ENCODE results near the gene LELP1.

LELP1 gene

GRCh38 chr1:153232553-153232952 is 29.3 kb downstream of the LELP1 start:
- H4K20me1 ChIP-seq (ENCODE audit: insufficient read depth, low read length) = no peaks in the 10 kb centered on the region
- no peak overlapping the region for H3K9ac ChIP-seq (ENCODE audit: low read length)
- H3K4me3 ChIP-seq (ENCODE audit: low read length) = no peak overlapping the region
- no peak overlapping the region for H2AFZ ChIP-seq (ENCODE audit: low read depth, low read length)
- no peaks in the 10 kb centered on the region for H3K9me3 ChIP-seq (ENCODE audit: insufficient read depth, low read length)
- TF ChIP-seq CTCF (IDR thresholded peaks at IDR 0.05; ENCODE audit: low read depth, low read length) = no peak
- TF ChIP-seq EZH2phosphoT487 (IDR thresholded peaks at IDR 0.05; ENCODE audit: low read depth) = no peak
- H3K4me1 ChIP-seq (ENCODE audit: low read length) = no peaks in the 10 kb centered on the region
- H3K27ac ChIP-seq (ENCODE audit: low read length) = no peak overlapping the region
- H3K27me3 ChIP-seq (ENCODE audit: low read depth, low read length) = peaks cover 37% of the 10 kb centered on the region
- H3K36me3 ChIP-seq (replicated peaks; ENCODE audit: low read depth, low read length) = no peaks in the 10 kb centered on the region
- no peak overlapping the region for H3K4me2 ChIP-seq (ENCODE audit: low read length)
- no peaks in the 10 kb centered on the region for H3K79me2 ChIP-seq (ENCODE audit: low read length)

- Histone ChIP-seq H3K4me2 (ENCODE audit: low read length) (no peak overlapping the region), H3K27me3 (ENCODE audit: low read depth, low read length) (peaks cover 28% of the 10 kb centered on the region), H3K9me3 (ENCODE audit: insufficient read depth, low read length) (no peaks in the 10 kb centered on the region), H3K36me3 (replicated peaks; ENCODE audit: low read depth, low read length) (no peaks in the 10 kb centered on the region), H3K4me1 (ENCODE audit: low read length) (no peaks in the 10 kb centered on the region), H4K20me1 (ENCODE audit: insufficient read depth, low read length) (no peaks in the 10 kb centered on the region), H3K9ac (ENCODE audit: low read length) (no peak overlapping the region), H3K27ac (ENCODE audit: low read length) (no peak overlapping the region), H2AFZ (ENCODE audit: low read depth, low read length) (no peak overlapping the region), H3K79me2 (ENCODE audit: low read length) (no peaks in the 10 kb centered on the region), H3K4me3 (ENCODE audit: low read length) (no peak overlapping the region)
- TF ChIP-seq CTCF (IDR thresholded peaks at IDR 0.05; ENCODE audit: low read depth, low read length) (no peak), EZH2phosphoT487 (IDR thresholded peaks at IDR 0.05; ENCODE audit: low read depth) (no peak)
These were observed 30.2 kb downstream of the LELP1 start for GRCh38 chr1:153233448-153233847.

- Histone ChIP-seq H2AFZ (ENCODE audit: low read depth, low read length) (no peak overlapping the region), H3K27ac (ENCODE audit: low read length) (no peak overlapping the region), H3K27me3 (ENCODE audit: low read depth, low read length) (peaks cover 17% of the 10 kb centered on the region; the same call in 1 of the 2 replicates), H3K4me1 (ENCODE audit: low read length) (no peaks in the 10 kb centered on the region), H3K9ac (ENCODE audit: low read length) (no peak overlapping the region), H3K9me3 (ENCODE audit: insufficient read depth, low read length) (no peaks in the 10 kb centered on the region), H3K4me3 (ENCODE audit: low read length) (no peak overlapping the region), H3K36me3 (replicated peaks; ENCODE audit: low read depth, low read length) (no peaks in the 10 kb centered on the region), H4K20me1 (ENCODE audit: insufficient read depth, low read length) (no peaks in the 10 kb centered on the region), H3K4me2 (ENCODE audit: low read length) (no peak overlapping the region), H3K79me2 (ENCODE audit: low read length) (no peaks in the 10 kb centered on the region)
- peak; percentile 85 for TF ChIP-seq CTCF (IDR thresholded peaks at IDR 0.05; ENCODE audit: low read depth, low read length)
- TF ChIP-seq EZH2phosphoT487 (IDR thresholded peaks at IDR 0.05; ENCODE audit: low read depth) = no peak
These were observed 35.3 kb downstream of the LELP1 start for GRCh38 chr1:153238527-153238926.

GRCh38 chr1:153242160-153242559 is 38.9 kb downstream of the LELP1 start:
- H3K79me2 ChIP-seq (ENCODE audit: low read length) = no peaks in the 10 kb centered on the region
- no peaks in the 10 kb centered on the region for H3K9me3 ChIP-seq (ENCODE audit: insufficient read depth, low read length)
- TF ChIP-seq EZH2phosphoT487 (IDR thresholded peaks at IDR 0.05; ENCODE audit: low read depth) (no peak), CTCF (IDR thresholded peaks at IDR 0.05; ENCODE audit: low read depth, low read length) (no peak)
- H3K36me3 ChIP-seq (replicated peaks; ENCODE audit: low read depth, low read length) = no peaks in the 10 kb centered on the region
- no peak overlapping the region for H2AFZ ChIP-seq (ENCODE audit: low read depth, low read length)
- no peaks in the 10 kb centered on the region for H3K27me3 ChIP-seq (ENCODE audit: low read depth, low read length)
- no peak overlapping the region for H3K4me2 ChIP-seq (ENCODE audit: low read length)
- no peak overlapping the region for H3K27ac ChIP-seq (ENCODE audit: low read length)
- no peak overlapping the region for H3K9ac ChIP-seq (ENCODE audit: low read length)
- no peaks in the 10 kb centered on the region for H3K4me1 ChIP-seq (ENCODE audit: low read length)
- no peaks in the 10 kb centered on the region for H4K20me1 ChIP-seq (ENCODE audit: insufficient read depth, low read length)
- no peak overlapping the region for H3K4me3 ChIP-seq (ENCODE audit: low read length)

All from OCI-LY3 (cell line).